ENCODE measurements around the gene EFNA5.

EFNA5 gene

GRCh38 chr5:107431536-107431935 is 239.2 kb downstream of the EFNA5 start:
- H3K27me3 ChIP-seq (replicated peaks; ENCODE audit: control insufficient read depth, insufficient read depth, low read length, poor library complexity, severe bottlenecking) = no peaks in the 10 kb centered on the region
- H3K27ac ChIP-seq (ENCODE audit: insufficient read depth, low read length, poor library complexity, severe bottlenecking) = no peak overlapping the region
- no peaks in the 10 kb centered on the region for H3K36me3 ChIP-seq (ENCODE audit: control insufficient read depth, insufficient read depth, low read length)
- H3K9me3 ChIP-seq (ENCODE audit: control insufficient read depth, low read length) = no peaks in the 10 kb centered on the region
- no peak for DNase-seq
- no peaks in the 10 kb centered on the region for H3K4me1 ChIP-seq (ENCODE audit: control insufficient read depth, insufficient read depth, low read length, poor library complexity, severe bottlenecking)
- no peak overlapping the region for H3K4me3 ChIP-seq (ENCODE audit: insufficient read depth, low read depth, low read length, poor library complexity, severe bottlenecking)

- H3K4me3 ChIP-seq (ENCODE audit: insufficient read depth, low read depth, low read length, poor library complexity, severe bottlenecking) = no peak overlapping the region
- DNase-seq = no peak
- H3K9me3 ChIP-seq (ENCODE audit: control insufficient read depth, low read length) = no peaks in the 10 kb centered on the region
- H3K36me3 ChIP-seq (ENCODE audit: control insufficient read depth, insufficient read depth, low read length) = no peaks in the 10 kb centered on the region
- H3K27me3 ChIP-seq (replicated peaks; ENCODE audit: control insufficient read depth, insufficient read depth, low read length, poor library complexity, severe bottlenecking) = no peaks in the 10 kb centered on the region
- no peak overlapping the region for H3K27ac ChIP-seq (ENCODE audit: insufficient read depth, low read length, poor library complexity, severe bottlenecking)
- no peaks in the 10 kb centered on the region for H3K4me1 ChIP-seq (ENCODE audit: control insufficient read depth, insufficient read depth, low read length, poor library complexity, severe bottlenecking)
Observed at GRCh38 chr5:107430071-107430625, 240.6 kb downstream of the EFNA5 start.

DNA sequence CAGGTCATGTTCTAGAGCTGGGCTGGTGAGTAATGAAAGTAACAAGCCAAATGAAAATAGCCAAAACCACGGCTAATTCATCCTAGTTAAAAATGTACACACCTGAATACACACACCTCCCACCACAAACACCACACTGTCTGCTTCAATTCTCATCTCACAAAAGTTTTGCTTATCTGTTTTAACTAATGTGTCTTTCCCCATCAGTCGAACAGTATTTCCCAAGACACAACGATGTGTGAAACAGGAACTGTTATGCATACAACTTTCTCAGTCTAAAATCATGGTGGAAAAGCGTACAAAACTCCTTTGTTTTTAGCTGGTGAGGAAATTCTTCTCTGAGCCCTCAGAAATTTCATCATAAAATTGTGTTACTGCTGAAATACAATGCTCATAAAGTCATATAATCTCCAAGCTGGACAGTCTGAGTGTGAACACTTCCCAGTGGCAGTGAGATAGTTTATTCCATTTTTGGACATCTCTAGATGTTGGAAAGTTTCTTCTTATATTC is 242.4 kb downstream of the EFNA5 start:
- Histone ChIP-seq H3K27ac (ENCODE audit: insufficient read depth, low read length, poor library complexity, severe bottlenecking) (no peak overlapping the region), H3K4me3 (ENCODE audit: insufficient read depth, low read depth, low read length, poor library complexity, severe bottlenecking) (no peak overlapping the region), H3K9me3 (ENCODE audit: control insufficient read depth, low read length) (no peaks in the 10 kb centered on the region), H3K4me1 (ENCODE audit: control insufficient read depth, insufficient read depth, low read length, poor library complexity, severe bottlenecking) (no peaks in the 10 kb centered on the region), H3K27me3 (replicated peaks; ENCODE audit: control insufficient read depth, insufficient read depth, low read length, poor library complexity, severe bottlenecking) (no peaks in the 10 kb centered on the region), H3K36me3 (ENCODE audit: control insufficient read depth, insufficient read depth, low read length) (no peaks in the 10 kb centered on the region)
- DNase-seq = no peak

DNA sequence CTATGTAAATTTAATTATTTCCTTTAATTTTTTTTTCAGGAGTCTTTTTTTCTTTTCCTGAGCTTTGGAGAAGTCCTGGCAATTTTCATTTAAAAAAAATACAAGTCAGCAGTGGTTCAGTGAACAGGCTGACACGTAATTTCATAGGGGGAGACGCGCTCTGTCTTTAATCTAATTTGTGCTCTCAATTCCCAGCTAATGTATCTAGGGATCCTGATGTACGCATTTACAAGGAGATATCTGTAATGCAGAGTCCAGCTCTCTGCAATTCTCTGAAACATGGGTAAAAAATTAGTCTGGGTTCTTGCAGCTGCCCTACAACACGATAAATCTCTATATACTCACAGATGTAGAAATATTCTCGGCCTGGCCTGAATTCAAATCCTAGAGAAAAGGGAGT is 243.9 kb downstream of the EFNA5 start:
- no peak overlapping the region for H3K27ac ChIP-seq (ENCODE audit: insufficient read depth, low read length, poor library complexity, severe bottlenecking)
- H3K36me3 ChIP-seq (ENCODE audit: control insufficient read depth, insufficient read depth, low read length) = no peaks in the 10 kb centered on the region
- no peak for DNase-seq
- H3K27me3 ChIP-seq (replicated peaks; ENCODE audit: control insufficient read depth, insufficient read depth, low read length, poor library complexity, severe bottlenecking) = no peaks in the 10 kb centered on the region
- no peak overlapping the region for H3K4me3 ChIP-seq (ENCODE audit: insufficient read depth, low read depth, low read length, poor library complexity, severe bottlenecking)
- H3K4me1 ChIP-seq (ENCODE audit: control insufficient read depth, insufficient read depth, low read length, poor library complexity, severe bottlenecking) = no peaks in the 10 kb centered on the region
- no peaks in the 10 kb centered on the region for H3K9me3 ChIP-seq (ENCODE audit: control insufficient read depth, low read length)

DNA sequence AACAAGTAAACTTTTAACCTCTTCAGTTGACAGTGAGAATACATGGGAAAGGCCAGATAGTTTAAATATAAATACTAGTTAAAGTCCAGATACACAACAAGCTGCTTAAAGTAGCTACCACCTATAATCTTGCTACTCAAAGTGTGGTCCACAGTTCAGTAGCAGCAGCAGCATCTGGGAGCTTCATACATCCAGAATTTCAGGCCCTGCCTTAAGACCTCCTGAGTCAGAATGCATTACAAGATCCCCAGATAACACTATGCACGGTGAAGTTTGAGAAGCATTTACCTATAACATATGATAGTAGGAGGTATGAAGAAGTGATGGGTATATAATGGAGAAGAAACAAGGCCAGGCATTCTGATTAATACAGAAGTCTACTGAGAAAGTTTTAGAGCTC is 244.5 kb downstream of the EFNA5 start:
- H3K4me1 ChIP-seq (ENCODE audit: control insufficient read depth, insufficient read depth, low read length, poor library complexity, severe bottlenecking) = no peaks in the 10 kb centered on the region
- H3K9me3 ChIP-seq (ENCODE audit: control insufficient read depth, low read length) = no peaks in the 10 kb centered on the region
- H3K27ac ChIP-seq (ENCODE audit: insufficient read depth, low read length, poor library complexity, severe bottlenecking) = no peak overlapping the region
- H3K4me3 ChIP-seq (ENCODE audit: insufficient read depth, low read depth, low read length, poor library complexity, severe bottlenecking) = no peak overlapping the region
- no peaks in the 10 kb centered on the region for H3K27me3 ChIP-seq (replicated peaks; ENCODE audit: control insufficient read depth, insufficient read depth, low read length, poor library complexity, severe bottlenecking)
- no peaks in the 10 kb centered on the region for H3K36me3 ChIP-seq (ENCODE audit: control insufficient read depth, insufficient read depth, low read length)
- DNase-seq = no peak

DNA sequence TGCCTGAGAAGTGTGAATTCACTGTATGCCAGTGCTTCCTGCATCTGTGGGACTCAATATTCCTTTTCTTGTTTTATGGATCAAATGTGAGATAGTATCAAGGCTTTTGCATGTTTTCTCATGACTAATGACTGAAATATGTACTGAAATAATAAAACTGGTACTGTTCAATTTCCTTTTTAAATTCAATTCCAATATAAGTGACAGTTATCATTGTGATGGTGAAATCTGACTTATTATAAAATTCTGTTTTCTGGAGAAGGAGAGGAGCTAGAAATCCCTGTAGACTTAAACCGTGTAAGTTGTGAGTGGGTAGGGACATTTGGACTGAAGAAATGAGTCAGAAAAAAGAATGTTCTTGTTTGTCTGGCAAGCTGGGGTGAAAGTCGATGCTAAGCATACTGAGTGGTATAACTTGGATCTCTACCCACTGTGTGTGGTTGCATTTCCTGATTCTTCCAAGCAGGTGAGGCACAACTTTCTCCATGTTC is 245.2 kb downstream of the EFNA5 start:
- DNase-seq = no peak
- no peaks in the 10 kb centered on the region for H3K36me3 ChIP-seq (ENCODE audit: control insufficient read depth, insufficient read depth, low read length)
- no peaks in the 10 kb centered on the region for H3K9me3 ChIP-seq (ENCODE audit: control insufficient read depth, low read length)
- H3K4me1 ChIP-seq (ENCODE audit: control insufficient read depth, insufficient read depth, low read length, poor library complexity, severe bottlenecking) = no peaks in the 10 kb centered on the region
- no peak overlapping the region for H3K4me3 ChIP-seq (ENCODE audit: insufficient read depth, low read depth, low read length, poor library complexity, severe bottlenecking)
- no peaks in the 10 kb centered on the region for H3K27me3 ChIP-seq (replicated peaks; ENCODE audit: control insufficient read depth, insufficient read depth, low read length, poor library complexity, severe bottlenecking)
- H3K27ac ChIP-seq (ENCODE audit: insufficient read depth, low read length, poor library complexity, severe bottlenecking) = no peak overlapping the region

- DNase-seq = no peak
- Histone ChIP-seq H3K27ac (ENCODE audit: insufficient read depth, low read length, poor library complexity, severe bottlenecking) (no peak overlapping the region), H3K4me1 (ENCODE audit: control insufficient read depth, insufficient read depth, low read length, poor library complexity, severe bottlenecking) (no peaks in the 10 kb centered on the region), H3K4me3 (ENCODE audit: insufficient read depth, low read depth, low read length, poor library complexity, severe bottlenecking) (no peak overlapping the region), H3K9me3 (ENCODE audit: control insufficient read depth, low read length) (no peaks in the 10 kb centered on the region), H3K27me3 (replicated peaks; ENCODE audit: control insufficient read depth, insufficient read depth, low read length, poor library complexity, severe bottlenecking) (no peaks in the 10 kb centered on the region), H3K36me3 (ENCODE audit: control insufficient read depth, insufficient read depth, low read length) (no peaks in the 10 kb centered on the region)
Observed at GRCh38 chr5:107424491-107424890, 246.2 kb downstream of the EFNA5 start.

- Histone ChIP-seq H3K27me3 (replicated peaks; ENCODE audit: control insufficient read depth, insufficient read depth, low read length, poor library complexity, severe bottlenecking) (no peaks in the 10 kb centered on the region), H3K4me1 (ENCODE audit: control insufficient read depth, insufficient read depth, low read length, poor library complexity, severe bottlenecking) (no peaks in the 10 kb centered on the region), H3K36me3 (ENCODE audit: control insufficient read depth, insufficient read depth, low read length) (no peaks in the 10 kb centered on the region), H3K9me3 (ENCODE audit: control insufficient read depth, low read length) (no peaks in the 10 kb centered on the region), H3K4me3 (ENCODE audit: insufficient read depth, low read depth, low read length, poor library complexity, severe bottlenecking) (no peak overlapping the region), H3K27ac (ENCODE audit: insufficient read depth, low read length, poor library complexity, severe bottlenecking) (no peak overlapping the region)
- no peak for DNase-seq
Observed at GRCh38 chr5:107422494-107422893, 248.2 kb downstream of the EFNA5 start.

DNA sequence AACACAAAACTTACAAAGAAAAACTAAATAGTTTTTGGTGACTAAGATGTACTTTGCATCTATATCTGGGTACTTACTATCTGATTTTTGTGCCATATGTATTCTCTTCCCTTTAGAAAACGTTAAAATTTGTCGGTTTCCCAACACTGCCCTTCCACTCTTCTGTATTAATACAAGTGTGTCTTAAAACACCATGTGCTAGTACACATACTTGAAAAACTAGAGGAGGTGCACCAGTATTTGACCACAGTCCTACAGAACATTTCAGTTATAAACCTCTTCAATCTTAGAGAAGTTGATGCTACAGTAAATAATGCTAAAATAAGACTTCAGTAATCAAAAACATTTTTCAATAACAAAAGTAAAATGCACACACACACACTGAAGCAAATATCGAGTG is 251.2 kb downstream of the EFNA5 start:
- H3K27me3 ChIP-seq (replicated peaks; ENCODE audit: control insufficient read depth, insufficient read depth, low read length, poor library complexity, severe bottlenecking) = no peaks in the 10 kb centered on the region
- H3K9me3 ChIP-seq (ENCODE audit: control insufficient read depth, low read length) = no peaks in the 10 kb centered on the region

DNA sequence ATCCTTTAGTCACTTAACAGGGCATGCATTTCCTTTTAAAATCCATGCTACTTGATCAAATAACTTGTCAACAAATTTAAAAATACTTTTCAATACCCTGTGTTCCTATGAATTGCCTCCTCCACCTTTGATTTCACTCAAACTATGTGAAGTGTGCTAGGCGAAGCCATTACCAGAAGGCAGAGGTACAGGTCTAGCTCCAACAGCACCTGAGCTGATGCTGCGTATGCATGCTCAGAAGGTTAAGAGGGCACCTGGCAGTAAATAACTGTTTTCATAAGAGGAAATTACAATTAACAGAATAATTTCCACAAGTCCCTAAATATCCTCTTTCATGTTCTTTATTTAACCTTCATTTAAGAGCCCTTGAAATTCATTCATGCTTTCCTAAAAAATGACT is 251.8 kb downstream of the EFNA5 start:
- Histone ChIP-seq H3K36me3 (ENCODE audit: control insufficient read depth, insufficient read depth, low read length) (no peaks in the 10 kb centered on the region), H3K27ac (ENCODE audit: insufficient read depth, low read length, poor library complexity, severe bottlenecking) (no peak overlapping the region), H3K9me3 (ENCODE audit: control insufficient read depth, low read length) (no peaks in the 10 kb centered on the region), H3K4me1 (ENCODE audit: control insufficient read depth, insufficient read depth, low read length, poor library complexity, severe bottlenecking) (no peaks in the 10 kb centered on the region), H3K4me3 (ENCODE audit: insufficient read depth, low read depth, low read length, poor library complexity, severe bottlenecking) (no peak overlapping the region), H3K27me3 (replicated peaks; ENCODE audit: control insufficient read depth, insufficient read depth, low read length, poor library complexity, severe bottlenecking) (no peaks in the 10 kb centered on the region)
- no peak for DNase-seq

More for the DNA sequence above, 251.2 kb downstream of the EFNA5 start:
- no peak for DNase-seq
- Histone ChIP-seq H3K4me1 (ENCODE audit: control insufficient read depth, insufficient read depth, low read length, poor library complexity, severe bottlenecking) (no peaks in the 10 kb centered on the region), H3K36me3 (ENCODE audit: control insufficient read depth, insufficient read depth, low read length) (no peaks in the 10 kb centered on the region), H3K27ac (ENCODE audit: insufficient read depth, low read length, poor library complexity, severe bottlenecking) (no peak overlapping the region), H3K4me3 (ENCODE audit: insufficient read depth, low read depth, low read length, poor library complexity, severe bottlenecking) (no peak overlapping the region)

Data from effector memory CD4-positive, alpha-beta T cell (primary cell).